Upper lobe of left lung (tissue), 4 donors: ENCODE measurements around the gene DMC1.

Experiments used
- CTCF ChIP-seq, 6 experiments: fragments of 450-650 bp in 4 of 6; fragments of 200-600 bp in 2 of 6; sonication (generic) in 2 of 6; IDR thresholded peaks; one replicate each; pipeline ENCODE4 v1.5.1; 2016 to 2019; ENCODE audit warnings: antibody characterized with exemption in 6 of 6
- EP300 ChIP-seq, 4 donors: sonication (generic); formaldehyde crosslinking; IDR thresholded peaks; one replicate each; pipeline ENCODE4 v1.5.1; 2017; ENCODE audit warnings: antibody characterized with exemption in 4 of 4, control low read depth in 2 of 4

DNA sequence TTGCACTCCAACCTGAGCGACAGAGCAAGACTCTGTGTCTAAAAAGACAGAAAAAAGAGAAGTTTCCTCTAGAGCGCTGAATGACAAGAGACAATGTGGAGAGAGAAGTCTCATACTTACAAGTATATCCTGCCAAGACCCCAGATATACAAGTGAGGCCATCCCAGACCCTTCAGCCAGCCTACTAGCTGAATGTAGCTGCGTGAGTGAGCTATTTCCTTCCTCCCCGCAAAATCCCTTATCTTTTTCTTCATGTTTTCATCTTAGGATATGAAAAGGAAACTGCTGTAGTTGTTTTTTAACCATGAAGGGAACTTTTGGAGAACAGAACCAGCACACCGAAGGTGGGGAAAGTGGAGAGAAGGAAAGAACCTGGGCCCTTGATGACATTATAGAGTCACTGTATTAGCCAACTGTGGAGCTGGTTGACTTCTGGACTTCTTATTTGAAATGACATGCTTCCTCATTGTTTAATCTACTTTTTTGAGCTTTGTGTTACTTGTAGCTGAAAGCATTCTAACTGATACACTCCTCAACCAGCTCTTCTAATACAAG is 59.5 kb downstream of the DMC1 start:
- no peak for TF ChIP-seq EP300 (IDR thresholded peaks at IDR 0.05)
- TF ChIP-seq CTCF (IDR thresholded peaks at IDR 0.05): no peak
